A673 (cell line): ENCODE data around the gene TCF7. TPM values are rescaled to one million over a fixed set of nuclear protein-coding genes. Genes with fewer than 3 reads are reported as not detected.

Experiments
- BruUV-seq: library from RNA; stranded (reverse); fragments of 400-500 nt; replicated peaks from 2 replicates; lab custom pipeline; 2021; lab: Mats Ljungman, UMichigan
- CTCF ChIA-PET: fragments of 300-600 bp; sonication (Branson Sonifier 250); formaldehyde crosslinking; loops from one replicate; lab custom pipeline; 2022; ENCODE audit warnings: antibody characterized with exemption; lab: Charles Lee
- POLR2A ChIA-PET: fragments of 300-600 bp; sonication (Branson Sonifier 250); formaldehyde crosslinking; loops from one replicate; lab custom pipeline; 2022; ENCODE audit warnings: antibody characterized with exemption; ENCODE audit not compliant: low non-redundant PET; lab: Charles Lee
- DNase-seq: peaks from one replicate; pipeline ENCODE4 v3.0.0-alpha.2; 2015; ENCODE audit warnings: low spot score
- H3K27ac ChIP-seq: fragments of 200-600 bp; sonication (generic); 2 replicates; pipeline ENCODE4 v1.5.1; 2016; ENCODE audit warnings: mixed run types, low read depth, mild to moderate bottlenecking, mixed read lengths, antibody characterized with exemption, low read length; ENCODE audit not compliant: poor library complexity, severe bottlenecking
- H3K27me3 ChIP-seq: fragments of 200-600 bp; sonication (generic); replicated peaks from 2 replicates; pipeline ENCODE4 v1.6.1; 2017; ENCODE audit warnings: mixed run types, low read depth, mild to moderate bottlenecking, mixed read lengths, antibody characterized with exemption, low read length; ENCODE audit not compliant: insufficient read depth, poor library complexity
- H3K36me3 ChIP-seq: fragments of 200-600 bp; sonication (generic); 2 replicates; pipeline ENCODE4 v1.6.1; 2016; ENCODE audit warnings: mixed run types, mild to moderate bottlenecking, mixed read lengths, antibody characterized with exemption, low read length; ENCODE audit not compliant: insufficient read depth, poor library complexity, severe bottlenecking
- H3K4me1 ChIP-seq: fragments of 200-600 bp; sonication (generic); 2 replicates; pipeline ENCODE4 v1.6.1; 2017; ENCODE audit warnings: mixed run types, mild to moderate bottlenecking, mixed read lengths, antibody characterized with exemption, low read length; ENCODE audit not compliant: insufficient read depth, poor library complexity, severe bottlenecking
- H3K4me3 ChIP-seq: fragments of 200-600 bp; sonication (generic); 2 replicates; pipeline ENCODE4 v1.5.1; 2016; ENCODE audit warnings: low read depth, mixed run types, mild to moderate bottlenecking, mixed read lengths, low read length; ENCODE audit not compliant: poor library complexity, severe bottlenecking
- H3K9me3 ChIP-seq: fragments of 200-600 bp; sonication (generic); 2 replicates; pipeline ENCODE4 v1.6.1; 2016; ENCODE audit warnings: mixed run types, low read depth, mild to moderate bottlenecking, mixed read lengths, antibody characterized with exemption, low read length; ENCODE audit not compliant: poor library complexity, severe bottlenecking
- CTCF ChIP-seq: fragments of 300-800, 200-600 bp; sonication (generic); conservative IDR thresholded peaks from 2 replicates; pipeline ENCODE4 v1.5.1; 2017; ENCODE audit warnings: low read depth, mild to moderate bottlenecking, antibody characterized with exemption, low read length, moderate library complexity, mixed read lengths
- EZH2 ChIP-seq: fragments of 200-600 bp; sonication (generic); IDR thresholded peaks from 2 replicates; pipeline ENCODE4 v1.6.1; 2017; ENCODE audit warnings: borderline replicate concordance, low read depth, mild to moderate bottlenecking, mixed read lengths, antibody characterized with exemption, low read length; ENCODE audit not compliant: poor library complexity, severe bottlenecking
- intact Hi-C: fragments of 100-400 bp; cut with micrococcal nuclease; formaldehyde crosslinking; loops from one replicate; pipeline ENCODE4 v1.10.0; 2022; ENCODE audit not compliant: unreplicated experiment
- total RNA-seq: library from RNA; stranded (reverse); gene quantifications from 2 replicates; pipeline ENCODE4 v1.2.3, GENCODE V29; 2021

Gene TCF7
- total RNA-seq, 1 experiment from 2014 or later = 3.3 TPM

GRCh38 chr5:134097211-134097749 is 17.2 kb upstream of the TCF7 start:
- Histone ChIP-seq H3K4me1 (peaks cover 8% of the 10 kb centered on the region), H3K4me3 (no peak overlapping the region), H3K36me3 (no peaks in the 10 kb centered on the region), H3K27ac (no peak overlapping the region), H3K27me3 (no peaks in the 10 kb centered on the region), H3K9me3 (no peaks in the 10 kb centered on the region)
- CTCF ChIA-PET = no interaction called here
- POLR2A ChIA-PET = no interaction called here
- TF ChIP-seq CTCF (no peak), EZH2 (no peak)
- BruUV-seq = no TSS peak
- intact Hi-C loops = no loop called here
- no peak for DNase-seq

- no peak overlapping the region for H3K4me3 ChIP-seq
- ChIA-PET POLR2A (no interaction called here), CTCF (no interaction called here)
- intact Hi-C loops = no loop called here
- no peaks in the 10 kb centered on the region for H3K9me3 ChIP-seq
- H3K4me1 ChIP-seq = peaks cover 8% of the 10 kb centered on the region
- H3K27me3 ChIP-seq = no peaks in the 10 kb centered on the region
- no peak for DNase-seq
- H3K27ac ChIP-seq = no peak overlapping the region
- TF ChIP-seq CTCF (no peak), EZH2 (no peak)
- no peaks in the 10 kb centered on the region for H3K36me3 ChIP-seq
- BruUV-seq = no TSS peak
Observed at GRCh38 chr5:134098690-134099089, 15.8 kb upstream of the TCF7 start.

GRCh38 chr5:134099288-134099872 is 15.1 kb upstream of the TCF7 start:
- no peak overlapping the region for H3K27ac ChIP-seq
- ChIA-PET POLR2A (no interaction called here), CTCF (interaction anchor here (0.5 to 1.0 kb wide), 2 partner anchors 22 to 60 kb away, joined by 3 to 5 read pairs; no protein-coding TSS in a partner anchor)
- DNase-seq = no peak
- no peaks in the 10 kb centered on the region for H3K27me3 ChIP-seq
- no peak overlapping the region for H3K4me3 ChIP-seq
- peaks cover 8% of the 10 kb centered on the region for H3K4me1 ChIP-seq
- no peak for TF ChIP-seq EZH2
- no peak for TF ChIP-seq CTCF
- BruUV-seq = no TSS peak
- intact Hi-C loops = no loop called here
- no peaks in the 10 kb centered on the region for H3K9me3 ChIP-seq
- H3K36me3 ChIP-seq = no peaks in the 10 kb centered on the region
